Measurements from ENCODE around the gene GAS7. TPM values are rescaled to one million over a fixed set of nuclear protein-coding genes. Genes with fewer than 3 reads are reported as not detected.

The GAS7 gene
- total and polyA plus RNA-seq, 12 donors, result 19.8 to 111 (median 61.8) TPM

- H3K36me3 ChIP-seq, result peaks cover 0 to 9% (median 0%) of the 10 kb centered on the region in 9 donors
- peaks cover 0 to 30% (median 0%) of the 10 kb centered on the region in 7 donors for H3K27me3 ChIP-seq
- ATAC-seq (no peak), DNase-seq (no peak)
- intact Hi-C loops (cut with DNase I), result no loop called here
- no peak overlapping the region for H3K27ac ChIP-seq
- no peaks in the 10 kb centered on the region for H3K4me1 ChIP-seq
- H3K4me3 ChIP-seq, result no peak overlapping the region
- H3K9me3 ChIP-seq, result no peaks in the 10 kb centered on the region
- 68 to 78% methylated on average over 7 of the region's 7 CpGs for WGBS, 2 donors
- TF ChIP-seq, protein P1, sequence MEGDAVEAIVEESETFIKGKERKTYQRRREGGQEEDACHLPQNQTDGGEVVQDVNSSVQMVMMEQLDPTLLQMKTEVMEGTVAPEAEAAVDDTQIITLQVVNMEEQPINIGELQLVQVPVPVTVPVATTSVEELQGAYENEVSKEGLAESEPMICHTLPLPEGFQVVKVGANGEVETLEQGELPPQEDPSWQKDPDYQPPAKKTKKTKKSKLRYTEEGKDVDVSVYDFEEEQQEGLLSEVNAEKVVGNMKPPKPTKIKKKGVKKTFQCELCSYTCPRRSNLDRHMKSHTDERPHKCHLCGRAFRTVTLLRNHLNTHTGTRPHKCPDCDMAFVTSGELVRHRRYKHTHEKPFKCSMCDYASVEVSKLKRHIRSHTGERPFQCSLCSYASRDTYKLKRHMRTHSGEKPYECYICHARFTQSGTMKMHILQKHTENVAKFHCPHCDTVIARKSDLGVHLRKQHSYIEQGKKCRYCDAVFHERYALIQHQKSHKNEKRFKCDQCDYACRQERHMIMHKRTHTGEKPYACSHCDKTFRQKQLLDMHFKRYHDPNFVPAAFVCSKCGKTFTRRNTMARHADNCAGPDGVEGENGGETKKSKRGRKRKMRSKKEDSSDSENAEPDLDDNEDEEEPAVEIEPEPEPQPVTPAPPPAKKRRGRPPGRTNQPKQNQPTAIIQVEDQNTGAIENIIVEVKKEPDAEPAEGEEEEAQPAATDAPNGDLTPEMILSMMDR (IDR thresholded peaks at IDR 0.05), result no peak
These were observed 289.8 kb downstream of the GAS7 start for GRCh38 chr17:9908649-9909042.

- TF ChIP-seq, protein P1 (IDR thresholded peaks at IDR 0.05), result no peak
- Histone ChIP-seq H3K27ac (no peak overlapping the region), H3K27me3 (peaks cover 0 to 30% (median 0%) of the 10 kb centered on the region in 7 donors), H3K4me1 (no peaks in the 10 kb centered on the region), H3K36me3 (peaks cover 0 to 3% (median 0%) of the 10 kb centered on the region in 9 donors), H3K9me3 (no peaks in the 10 kb centered on the region), H3K4me3 (no peak overlapping the region)
- no peak for DNase-seq
- WGBS, 2 donors, result 49 to 55% methylated on average over 12 of the region's 12 CpGs
- ATAC-seq, result no peak
- intact Hi-C loops (cut with DNase I), result no loop called here
These were observed 290.3 kb downstream of the GAS7 start for GRCh38 chr17:9907883-9908648.

DNA sequence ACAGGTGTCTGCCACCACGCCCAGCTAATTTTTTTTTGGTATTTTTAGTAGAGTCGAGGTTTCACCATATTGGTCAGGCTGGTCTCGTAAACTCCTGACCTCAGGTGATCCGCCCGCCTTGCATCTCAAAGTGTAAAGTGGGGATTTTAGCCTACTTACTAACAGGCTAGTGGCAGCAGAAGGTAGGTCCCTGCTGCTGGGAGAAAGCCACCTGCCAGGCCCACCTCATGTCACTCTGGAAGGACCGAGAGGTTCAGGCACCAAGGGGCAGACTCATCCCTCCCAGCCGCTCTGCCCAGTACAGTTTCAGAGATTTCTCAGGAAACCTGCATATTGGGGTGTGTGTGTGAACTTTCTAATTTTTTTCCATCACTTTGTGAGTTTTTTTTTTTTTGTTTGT lies 291.3 kb downstream of the GAS7 start:
- Histone ChIP-seq H3K27ac (no peak overlapping the region), H3K9me3 (no peaks in the 10 kb centered on the region), H3K4me3 (no peak overlapping the region), H3K4me1 (no peaks in the 10 kb centered on the region), H3K36me3 (no peaks in the 10 kb centered on the region), H3K27me3 (peaks cover 0 to 30% (median 0%) of the 10 kb centered on the region in 7 donors)
- TF ChIP-seq, protein P1 (IDR thresholded peaks at IDR 0.05), result no peak
- intact Hi-C loops (cut with DNase I), result no loop called here
- ATAC-seq (no peak), DNase-seq (no peak)
- WGBS, 2 donors, result 86 to 92% methylated on average over 7 of the region's 7 CpGs

- ATAC-seq (no peak), DNase-seq (no peak)
- TF ChIP-seq, protein P1 (IDR thresholded peaks at IDR 0.05), result no peak
- Histone ChIP-seq H3K36me3 (no peaks in the 10 kb centered on the region), H3K4me1 (no peaks in the 10 kb centered on the region), H3K4me3 (no peak overlapping the region), H3K27me3 (peaks cover 0 to 30% (median 0%) of the 10 kb centered on the region in 7 donors), H3K27ac (no peak overlapping the region), H3K9me3 (no peaks in the 10 kb centered on the region)
- intact Hi-C loops (cut with DNase I), result no loop called here
- 78 to 82% methylated on average over 14 of the region's 14 CpGs for WGBS, 2 donors
These were observed 291.8 kb downstream of the GAS7 start for GRCh38 chr17:9906616-9907015.

All from heart right ventricle (tissue), 16 donors.